Measurements from ENCODE around the gene MARCHF2.
"Not testable (repeated sequence)": the region's sequence is repeated elsewhere in the genome, so short reads cannot be mapped to it uniquely, and the experiment has no call there.

GRCh38 chr19:8379156-8379891, 33.8 kb upstream of the MARCHF2 start:
- not testable (repeated sequence) for TF ChIP-seq CTCF, MYC (IDR thresholded peaks at IDR 0.05; ENCODE audit: low read depth, low read length)
- TF ChIP-seq, protein P1, sequence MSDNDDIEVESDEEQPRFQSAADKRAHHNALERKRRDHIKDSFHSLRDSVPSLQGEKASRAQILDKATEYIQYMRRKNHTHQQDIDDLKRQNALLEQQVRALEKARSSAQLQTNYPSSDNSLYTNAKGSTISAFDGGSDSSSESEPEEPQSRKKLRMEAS (IDR thresholded peaks at IDR 0.05; ENCODE audit: low read depth, low read length), result not testable (repeated sequence)

Data from NB4 (cell line).